ENCODE data around the gene SH3RF3.

SH3RF3 gene

DNA sequence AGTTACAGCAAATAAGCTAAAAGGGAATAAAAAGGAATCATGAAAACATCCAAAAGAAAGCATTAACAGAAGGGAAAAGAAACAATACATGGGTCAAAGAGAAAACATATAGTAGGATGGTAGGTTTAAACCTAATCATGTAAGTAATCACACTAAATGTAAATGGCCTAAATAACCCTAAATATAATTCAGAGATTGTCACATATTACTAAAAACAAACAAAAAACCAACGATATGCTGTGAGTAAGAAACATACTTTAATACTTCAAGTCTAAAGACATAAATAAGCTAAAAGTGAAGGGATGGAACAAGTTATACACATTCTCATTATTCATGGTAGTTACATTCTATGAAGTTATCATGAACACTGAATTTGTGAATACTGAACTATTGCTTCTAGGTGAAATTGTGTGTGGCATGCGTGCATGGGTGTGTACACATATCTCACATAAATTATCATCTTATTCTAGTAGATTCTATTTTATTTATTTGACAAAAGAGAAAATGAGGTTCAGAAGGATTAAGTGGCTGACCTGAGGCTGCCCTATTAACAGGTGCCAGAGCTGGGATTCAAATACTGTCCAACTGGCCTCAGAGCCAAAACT is 313.8 kb downstream of the SH3RF3 start:
- Histone ChIP-seq H3K79me2 (no peaks in the 10 kb centered on the region), H3K9me3 (ENCODE audit: control insufficient read depth, low read length) (no peaks in the 10 kb centered on the region), H3K27me3 (ENCODE audit: control insufficient read depth, insufficient read depth, low read length) (no peaks in the 10 kb centered on the region), H3K4me3 (ENCODE audit: low read depth, low read length) (no peak overlapping the region), H3K36me3 (ENCODE audit: control insufficient read depth, insufficient read depth, low read length) (no peaks in the 10 kb centered on the region), H3K9ac (no peak overlapping the region), H2AFZ (no peak overlapping the region), H3K4me2 (ENCODE audit: low read length) (no peak overlapping the region), H3K27ac (no peak overlapping the region), H3K4me1 (no peaks in the 10 kb centered on the region)
- TF ChIP-seq, protein P1, sequence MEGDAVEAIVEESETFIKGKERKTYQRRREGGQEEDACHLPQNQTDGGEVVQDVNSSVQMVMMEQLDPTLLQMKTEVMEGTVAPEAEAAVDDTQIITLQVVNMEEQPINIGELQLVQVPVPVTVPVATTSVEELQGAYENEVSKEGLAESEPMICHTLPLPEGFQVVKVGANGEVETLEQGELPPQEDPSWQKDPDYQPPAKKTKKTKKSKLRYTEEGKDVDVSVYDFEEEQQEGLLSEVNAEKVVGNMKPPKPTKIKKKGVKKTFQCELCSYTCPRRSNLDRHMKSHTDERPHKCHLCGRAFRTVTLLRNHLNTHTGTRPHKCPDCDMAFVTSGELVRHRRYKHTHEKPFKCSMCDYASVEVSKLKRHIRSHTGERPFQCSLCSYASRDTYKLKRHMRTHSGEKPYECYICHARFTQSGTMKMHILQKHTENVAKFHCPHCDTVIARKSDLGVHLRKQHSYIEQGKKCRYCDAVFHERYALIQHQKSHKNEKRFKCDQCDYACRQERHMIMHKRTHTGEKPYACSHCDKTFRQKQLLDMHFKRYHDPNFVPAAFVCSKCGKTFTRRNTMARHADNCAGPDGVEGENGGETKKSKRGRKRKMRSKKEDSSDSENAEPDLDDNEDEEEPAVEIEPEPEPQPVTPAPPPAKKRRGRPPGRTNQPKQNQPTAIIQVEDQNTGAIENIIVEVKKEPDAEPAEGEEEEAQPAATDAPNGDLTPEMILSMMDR (IDR thresholded peaks at IDR 0.05), result no peak

DNA sequence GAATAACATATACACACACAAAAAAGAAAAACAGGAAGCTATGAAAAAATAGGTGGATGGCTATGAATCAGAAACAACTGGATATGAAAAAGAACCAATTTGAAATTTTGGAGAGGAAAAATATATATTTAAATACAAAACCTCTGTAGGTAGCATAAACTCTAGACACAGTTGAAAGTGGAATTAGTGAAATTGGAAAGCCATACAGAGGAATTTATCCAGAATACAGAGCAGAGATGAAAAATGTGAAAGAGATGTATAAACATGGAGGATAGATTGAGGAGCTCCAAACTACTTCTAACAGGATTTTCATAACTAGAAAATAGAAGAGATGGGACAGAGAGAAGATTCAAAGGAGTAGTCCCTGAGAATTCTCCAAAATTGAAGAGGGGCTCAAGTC is 315.9 kb downstream of the SH3RF3 start:
- Histone ChIP-seq H2AFZ (no peak overlapping the region), H3K9me3 (ENCODE audit: control insufficient read depth, low read length) (no peaks in the 10 kb centered on the region), H3K9ac (no peak overlapping the region), H3K27ac (no peak overlapping the region), H3K27me3 (ENCODE audit: control insufficient read depth, insufficient read depth, low read length) (no peaks in the 10 kb centered on the region), H3K36me3 (ENCODE audit: control insufficient read depth, insufficient read depth, low read length) (no peaks in the 10 kb centered on the region), H3K4me3 (ENCODE audit: low read depth, low read length) (no peak overlapping the region), H3K4me1 (no peaks in the 10 kb centered on the region), H3K79me2 (no peaks in the 10 kb centered on the region), H3K4me2 (ENCODE audit: low read length) (no peak overlapping the region)
- TF ChIP-seq, protein P1 (IDR thresholded peaks at IDR 0.05), result no peak

DNA sequence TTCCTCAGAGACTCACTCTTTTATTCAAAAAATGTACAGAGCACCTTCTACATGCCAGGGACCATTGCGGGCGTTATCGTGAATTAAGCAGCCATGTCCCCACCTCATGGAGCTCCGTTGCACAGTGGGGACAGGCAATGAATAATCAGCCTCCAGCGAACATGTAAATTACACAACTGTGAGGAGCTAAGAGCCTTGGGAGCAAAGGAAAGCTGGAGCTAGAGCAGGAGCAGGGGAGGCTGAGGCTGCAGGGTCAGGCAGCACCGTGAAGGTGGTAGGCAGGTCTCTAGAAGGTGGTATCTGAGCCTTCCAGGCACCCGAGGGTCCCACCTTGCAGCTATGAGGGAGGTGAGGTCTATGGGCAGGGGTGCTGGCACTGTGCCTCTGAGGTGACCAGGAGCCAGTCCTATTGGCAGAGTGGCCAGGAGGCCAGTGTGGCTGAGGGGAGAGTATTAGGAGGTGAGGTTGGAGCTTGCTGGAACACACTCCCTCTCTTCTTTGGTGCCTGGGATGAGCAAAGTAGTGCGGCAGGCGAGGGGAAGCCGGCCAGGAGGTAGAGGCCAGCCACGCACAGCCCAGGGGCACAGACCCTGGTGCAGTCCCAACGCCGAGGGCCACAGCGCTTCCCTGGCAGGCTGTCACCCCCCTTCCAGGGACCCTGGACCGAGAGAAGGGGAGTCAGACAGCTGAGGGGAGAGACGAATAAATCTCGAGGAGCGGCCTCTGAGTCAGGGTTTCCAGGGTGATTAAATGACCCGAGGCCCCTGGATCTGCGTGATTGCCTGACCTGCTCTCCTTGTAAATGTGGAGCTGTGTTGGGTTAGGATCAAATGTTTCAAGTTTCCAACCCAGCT is 317.5 kb downstream of the SH3RF3 start:
- H3K4me2 ChIP-seq (ENCODE audit: low read length), result no peak overlapping the region

DNA sequence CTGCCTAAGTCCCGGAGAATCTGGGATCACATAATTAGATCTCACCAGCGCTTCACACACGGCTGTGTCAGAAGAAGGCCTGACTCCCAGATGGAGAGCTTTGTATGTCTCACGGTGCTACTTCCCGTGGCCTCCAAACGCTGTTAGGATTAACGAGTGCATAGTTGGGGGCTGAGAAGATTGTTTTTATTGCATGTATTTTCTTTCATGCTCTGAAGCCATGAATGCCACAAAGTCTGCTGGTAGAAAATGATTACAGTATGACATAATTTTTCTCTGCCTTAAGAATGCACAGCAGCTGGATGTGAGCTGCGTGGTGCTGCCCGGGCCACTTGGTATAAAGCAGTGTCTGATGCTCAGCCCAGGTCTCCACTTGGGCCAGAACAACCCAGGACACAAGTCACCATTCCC is 318.3 kb downstream of the SH3RF3 start:
- Histone ChIP-seq H3K79me2 (no peaks in the 10 kb centered on the region), H3K27ac (no peak overlapping the region), H2AFZ (no peak overlapping the region), H3K9ac (no peak overlapping the region), H3K36me3 (ENCODE audit: control insufficient read depth, insufficient read depth, low read length) (no peaks in the 10 kb centered on the region), H3K4me3 (ENCODE audit: low read depth, low read length) (no peak overlapping the region), H3K27me3 (ENCODE audit: control insufficient read depth, insufficient read depth, low read length) (no peaks in the 10 kb centered on the region), H3K4me2 (ENCODE audit: low read length) (no peak overlapping the region), H3K9me3 (ENCODE audit: control insufficient read depth, low read length) (no peaks in the 10 kb centered on the region), H3K4me1 (no peaks in the 10 kb centered on the region)
- TF ChIP-seq, protein P1 (IDR thresholded peaks at IDR 0.05), result no peak

More for the DNA sequence above, 317.5 kb downstream of the SH3RF3 start:
- H3K4me1 ChIP-seq, result no peaks in the 10 kb centered on the region
- H2AFZ ChIP-seq, result no peak overlapping the region
- no peak overlapping the region for H3K27ac ChIP-seq
- H3K9ac ChIP-seq, result no peak overlapping the region
- TF ChIP-seq, protein P1 (IDR thresholded peaks at IDR 0.05), result no peak
- H3K9me3 ChIP-seq (ENCODE audit: control insufficient read depth, low read length), result no peaks in the 10 kb centered on the region
- H3K4me3 ChIP-seq (ENCODE audit: low read depth, low read length), result no peak overlapping the region
- H3K27me3 ChIP-seq (ENCODE audit: control insufficient read depth, insufficient read depth, low read length), result no peaks in the 10 kb centered on the region
- H3K36me3 ChIP-seq (ENCODE audit: control insufficient read depth, insufficient read depth, low read length), result no peaks in the 10 kb centered on the region
- H3K79me2 ChIP-seq, result no peaks in the 10 kb centered on the region
